ENCODE measurements around the gene PSENEN.

DNA sequence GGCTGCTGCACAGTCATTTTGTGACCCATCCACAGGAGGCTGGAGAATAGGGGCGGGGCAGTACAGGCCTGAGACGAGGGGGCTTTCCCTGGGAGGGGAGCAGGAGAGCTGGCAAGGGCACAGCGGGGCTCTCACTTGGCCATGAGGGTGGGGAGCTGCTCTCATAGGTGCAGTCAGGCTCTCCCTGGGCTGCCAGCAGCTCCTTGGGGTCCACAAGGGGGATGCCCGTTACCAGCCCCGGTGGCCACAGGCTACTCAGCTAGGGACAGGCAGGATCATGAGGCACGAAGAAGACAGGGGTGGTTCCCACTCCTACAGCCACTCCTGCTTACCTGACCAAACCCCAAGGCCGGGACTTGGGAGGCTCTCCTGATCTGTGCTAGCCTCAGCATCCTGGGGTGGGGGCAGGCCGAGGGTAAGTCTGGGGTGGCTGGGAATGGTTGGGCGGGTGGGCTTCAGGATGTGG is 46.4 kb downstream of the PSENEN start:
- TF ChIP-seq, protein P1, sequence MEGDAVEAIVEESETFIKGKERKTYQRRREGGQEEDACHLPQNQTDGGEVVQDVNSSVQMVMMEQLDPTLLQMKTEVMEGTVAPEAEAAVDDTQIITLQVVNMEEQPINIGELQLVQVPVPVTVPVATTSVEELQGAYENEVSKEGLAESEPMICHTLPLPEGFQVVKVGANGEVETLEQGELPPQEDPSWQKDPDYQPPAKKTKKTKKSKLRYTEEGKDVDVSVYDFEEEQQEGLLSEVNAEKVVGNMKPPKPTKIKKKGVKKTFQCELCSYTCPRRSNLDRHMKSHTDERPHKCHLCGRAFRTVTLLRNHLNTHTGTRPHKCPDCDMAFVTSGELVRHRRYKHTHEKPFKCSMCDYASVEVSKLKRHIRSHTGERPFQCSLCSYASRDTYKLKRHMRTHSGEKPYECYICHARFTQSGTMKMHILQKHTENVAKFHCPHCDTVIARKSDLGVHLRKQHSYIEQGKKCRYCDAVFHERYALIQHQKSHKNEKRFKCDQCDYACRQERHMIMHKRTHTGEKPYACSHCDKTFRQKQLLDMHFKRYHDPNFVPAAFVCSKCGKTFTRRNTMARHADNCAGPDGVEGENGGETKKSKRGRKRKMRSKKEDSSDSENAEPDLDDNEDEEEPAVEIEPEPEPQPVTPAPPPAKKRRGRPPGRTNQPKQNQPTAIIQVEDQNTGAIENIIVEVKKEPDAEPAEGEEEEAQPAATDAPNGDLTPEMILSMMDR (IDR thresholded peaks at IDR 0.05), result no peak
- no peak for TF ChIP-seq RFX5 (IDR thresholded peaks at IDR 0.05)
- TF ChIP-seq, protein P2, sequence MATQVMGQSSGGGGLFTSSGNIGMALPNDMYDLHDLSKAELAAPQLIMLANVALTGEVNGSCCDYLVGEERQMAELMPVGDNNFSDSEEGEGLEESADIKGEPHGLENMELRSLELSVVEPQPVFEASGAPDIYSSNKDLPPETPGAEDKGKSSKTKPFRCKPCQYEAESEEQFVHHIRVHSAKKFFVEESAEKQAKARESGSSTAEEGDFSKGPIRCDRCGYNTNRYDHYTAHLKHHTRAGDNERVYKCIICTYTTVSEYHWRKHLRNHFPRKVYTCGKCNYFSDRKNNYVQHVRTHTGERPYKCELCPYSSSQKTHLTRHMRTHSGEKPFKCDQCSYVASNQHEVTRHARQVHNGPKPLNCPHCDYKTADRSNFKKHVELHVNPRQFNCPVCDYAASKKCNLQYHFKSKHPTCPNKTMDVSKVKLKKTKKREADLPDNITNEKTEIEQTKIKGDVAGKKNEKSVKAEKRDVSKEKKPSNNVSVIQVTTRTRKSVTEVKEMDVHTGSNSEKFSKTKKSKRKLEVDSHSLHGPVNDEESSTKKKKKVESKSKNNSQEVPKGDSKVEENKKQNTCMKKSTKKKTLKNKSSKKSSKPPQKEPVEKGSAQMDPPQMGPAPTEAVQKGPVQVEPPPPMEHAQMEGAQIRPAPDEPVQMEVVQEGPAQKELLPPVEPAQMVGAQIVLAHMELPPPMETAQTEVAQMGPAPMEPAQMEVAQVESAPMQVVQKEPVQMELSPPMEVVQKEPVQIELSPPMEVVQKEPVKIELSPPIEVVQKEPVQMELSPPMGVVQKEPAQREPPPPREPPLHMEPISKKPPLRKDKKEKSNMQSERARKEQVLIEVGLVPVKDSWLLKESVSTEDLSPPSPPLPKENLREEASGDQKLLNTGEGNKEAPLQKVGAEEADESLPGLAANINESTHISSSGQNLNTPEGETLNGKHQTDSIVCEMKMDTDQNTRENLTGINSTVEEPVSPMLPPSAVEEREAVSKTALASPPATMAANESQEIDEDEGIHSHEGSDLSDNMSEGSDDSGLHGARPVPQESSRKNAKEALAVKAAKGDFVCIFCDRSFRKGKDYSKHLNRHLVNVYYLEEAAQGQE (IDR thresholded peaks at IDR 0.05), result no peak
- no peak for TF ChIP-seq RCOR1 (IDR thresholded peaks at IDR 0.05; ENCODE audit: low read depth, low read length)
- TF ChIP-seq, protein P3, sequence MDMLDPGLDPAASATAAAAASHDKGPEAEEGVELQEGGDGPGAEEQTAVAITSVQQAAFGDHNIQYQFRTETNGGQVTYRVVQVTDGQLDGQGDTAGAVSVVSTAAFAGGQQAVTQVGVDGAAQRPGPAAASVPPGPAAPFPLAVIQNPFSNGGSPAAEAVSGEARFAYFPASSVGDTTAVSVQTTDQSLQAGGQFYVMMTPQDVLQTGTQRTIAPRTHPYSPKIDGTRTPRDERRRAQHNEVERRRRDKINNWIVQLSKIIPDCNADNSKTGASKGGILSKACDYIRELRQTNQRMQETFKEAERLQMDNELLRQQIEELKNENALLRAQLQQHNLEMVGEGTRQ (IDR thresholded peaks at IDR 0.05), result no peak
- no peak for TF ChIP-seq HDAC2 (IDR thresholded peaks at IDR 0.05)
- no peak for TF ChIP-seq MAFK (IDR thresholded peaks at IDR 0.05; ENCODE audit: partially characterized antibody)
- TF ChIP-seq ESRRA (IDR thresholded peaks at IDR 0.05; ENCODE audit: borderline replicate concordance, low read length), result no peak
- TF ChIP-seq JUN (IDR thresholded peaks at IDR 0.05), result no peak
- TF ChIP-seq POLR2A (IDR thresholded peaks at IDR 0.05; ENCODE audit: low read length), result no peak
- no peak for TF ChIP-seq KDM1A (IDR thresholded peaks at IDR 0.05; ENCODE audit: low read depth)
- TF ChIP-seq, protein P4, sequence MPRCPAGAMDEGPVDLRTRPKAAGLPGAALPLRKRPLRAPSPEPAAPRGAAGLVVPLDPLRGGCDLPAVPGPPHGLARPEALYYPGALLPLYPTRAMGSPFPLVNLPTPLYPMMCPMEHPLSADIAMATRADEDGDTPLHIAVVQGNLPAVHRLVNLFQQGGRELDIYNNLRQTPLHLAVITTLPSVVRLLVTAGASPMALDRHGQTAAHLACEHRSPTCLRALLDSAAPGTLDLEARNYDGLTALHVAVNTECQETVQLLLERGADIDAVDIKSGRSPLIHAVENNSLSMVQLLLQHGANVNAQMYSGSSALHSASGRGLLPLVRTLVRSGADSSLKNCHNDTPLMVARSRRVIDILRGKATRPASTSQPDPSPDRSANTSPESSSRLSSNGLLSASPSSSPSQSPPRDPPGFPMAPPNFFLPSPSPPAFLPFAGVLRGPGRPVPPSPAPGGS (IDR thresholded peaks at IDR 0.05), result no peak
- TF ChIP-seq EP300 (IDR thresholded peaks at IDR 0.05), result no peak

Measured in A549 (cell line).